ENCODE data around the gene C1QTNF8.

C1QTNF8 gene

GRCh38 chr16:1045993-1046911 lies 49.8 kb downstream of the C1QTNF8 start:
- no peak overlapping the region for H3K4me3 ChIP-seq (ENCODE audit: control insufficient read depth in 1 of 7, extremely low read depth in 1 of 7, insufficient read depth in 4 of 7, low read depth in 2 of 7, low read length in 6 of 7)

GRCh38 chr16:1045310-1045992 lies 50.6 kb downstream of the C1QTNF8 start:
- Histone ChIP-seq H3K27me3 (replicated peaks in 2 of 5; ENCODE audit: control insufficient read depth in 4 of 5, insufficient read depth in 5 of 5, low read length in 4 of 5) (peaks cover 0 to 46% (median 2%) of the 10 kb centered on the region in 5 experiments), H3K9me3 (ENCODE audit: control extremely low read depth in 1 of 5, control insufficient read depth in 4 of 5, insufficient read depth in 2 of 5, low read depth in 1 of 5, low read length in 4 of 5) (peaks cover 0 to 13% (median 9%) of the 10 kb centered on the region in 5 experiments), H3K36me3 (ENCODE audit: control insufficient read depth in 4 of 4, insufficient read depth in 4 of 4, low read length in 3 of 4) (no peaks in the 10 kb centered on the region), H3K4me3 (ENCODE audit: control insufficient read depth in 1 of 7, extremely low read depth in 1 of 7, insufficient read depth in 4 of 7, low read depth in 2 of 7, low read length in 6 of 7) (no peak overlapping the region), H3K4me1 (ENCODE audit: control extremely low read depth in 1 of 4, control insufficient read depth in 4 of 4, insufficient read depth in 4 of 4, low read length in 3 of 4) (peaks cover 0 to 2% (median 0%) of the 10 kb centered on the region in 4 experiments), H3K27ac (ENCODE audit: insufficient read depth in 1 of 2, low read depth in 1 of 2, low read length in 2 of 2, poor library complexity in 1 of 2, severe bottlenecking in 2 of 2) (no peak overlapping the region)
- WGBS (ENCODE audit: insufficient coverage) = 77% methylated on average over 36 of the region's 38 CpGs
- DNase-seq = no peak
- CTCF ChIA-PET = no interaction called here
- POLR2A ChIA-PET = interaction anchor here (0.5 kb wide), 1 partner anchor 42 kb away, joined by 3 read pairs; no protein-coding TSS in a partner anchor

More at GRCh38 chr16:1045993-1046911, 49.8 kb downstream of the C1QTNF8 start:
- ChIA-PET CTCF (no interaction called here), POLR2A (no interaction called here)
- Histone ChIP-seq H3K4me1 (ENCODE audit: control extremely low read depth in 1 of 4, control insufficient read depth in 4 of 4, insufficient read depth in 4 of 4, low read length in 3 of 4) (peaks cover 0 to 2% (median 0%) of the 10 kb centered on the region in 4 experiments), H3K36me3 (ENCODE audit: control insufficient read depth in 4 of 4, insufficient read depth in 4 of 4, low read length in 3 of 4) (no peaks in the 10 kb centered on the region), H3K27me3 (replicated peaks in 2 of 5; ENCODE audit: control insufficient read depth in 4 of 5, insufficient read depth in 5 of 5, low read length in 4 of 5) (peaks cover 0 to 52% (median 6%) of the 10 kb centered on the region in 5 experiments), H3K9me3 (ENCODE audit: control extremely low read depth in 1 of 5, control insufficient read depth in 4 of 5, insufficient read depth in 2 of 5, low read depth in 1 of 5, low read length in 4 of 5) (peaks cover 0 to 14% (median 7%) of the 10 kb centered on the region in 5 experiments), H3K27ac (ENCODE audit: insufficient read depth in 1 of 2, low read depth in 1 of 2, low read length in 2 of 2, poor library complexity in 1 of 2, severe bottlenecking in 2 of 2) (no peak overlapping the region)
- no peak for DNase-seq
- 87% methylated on average over 42 of the region's 49 CpGs for WGBS (ENCODE audit: insufficient coverage)

- no peak overlapping the region for H3K4me3 ChIP-seq (ENCODE audit: control insufficient read depth in 1 of 7, extremely low read depth in 1 of 7, insufficient read depth in 4 of 7, low read depth in 2 of 7, low read length in 6 of 7)
- WGBS (ENCODE audit: insufficient coverage) = 82% methylated on average over 43 of the region's 43 CpGs
- ChIA-PET POLR2A (no interaction called here), CTCF (no interaction called here)
- peaks cover 0 to 2% (median 0%) of the 10 kb centered on the region in 4 experiments for H3K4me1 ChIP-seq (ENCODE audit: control extremely low read depth in 1 of 4, control insufficient read depth in 4 of 4, insufficient read depth in 4 of 4, low read length in 3 of 4)
- peaks cover 0 to 38% (median 2%) of the 10 kb centered on the region in 5 experiments for H3K27me3 ChIP-seq (replicated peaks in 2 of 5; ENCODE audit: control insufficient read depth in 4 of 5, insufficient read depth in 5 of 5, low read length in 4 of 5)
- no peaks in the 10 kb centered on the region for H3K36me3 ChIP-seq (ENCODE audit: control insufficient read depth in 4 of 4, insufficient read depth in 4 of 4, low read length in 3 of 4)
- H3K9me3 ChIP-seq (ENCODE audit: control extremely low read depth in 1 of 5, control insufficient read depth in 4 of 5, insufficient read depth in 2 of 5, low read depth in 1 of 5, low read length in 4 of 5) = peaks cover 0 to 13% (median 9%) of the 10 kb centered on the region in 5 experiments
- DNase-seq = no peak
- no peak overlapping the region for H3K27ac ChIP-seq (ENCODE audit: insufficient read depth in 1 of 2, low read depth in 1 of 2, low read length in 2 of 2, poor library complexity in 1 of 2, severe bottlenecking in 2 of 2)
Measured at GRCh38 chr16:1044460-1045309, 51.4 kb downstream of the C1QTNF8 start.

- ChIA-PET CTCF (no interaction called here), POLR2A (no interaction called here)
- DNase-seq = no peak
- peaks cover 0 to 35% (median 2%) of the 10 kb centered on the region in 5 experiments for H3K27me3 ChIP-seq (replicated peaks in 2 of 5; ENCODE audit: control insufficient read depth in 4 of 5, insufficient read depth in 5 of 5, low read length in 4 of 5)
- H3K9me3 ChIP-seq (ENCODE audit: control extremely low read depth in 1 of 5, control insufficient read depth in 4 of 5, insufficient read depth in 2 of 5, low read depth in 1 of 5, low read length in 4 of 5) = peaks cover 0 to 13% (median 9%) of the 10 kb centered on the region in 5 experiments
- H3K36me3 ChIP-seq (ENCODE audit: control insufficient read depth in 4 of 4, insufficient read depth in 4 of 4, low read length in 3 of 4) = no peaks in the 10 kb centered on the region
- H3K27ac ChIP-seq (ENCODE audit: insufficient read depth in 1 of 2, low read depth in 1 of 2, low read length in 2 of 2, poor library complexity in 1 of 2, severe bottlenecking in 2 of 2) = no peak overlapping the region
- WGBS (ENCODE audit: insufficient coverage) = 79% methylated on average over 19 of the region's 40 CpGs
- H3K4me3 ChIP-seq (ENCODE audit: control insufficient read depth in 1 of 7, extremely low read depth in 1 of 7, insufficient read depth in 4 of 7, low read depth in 2 of 7, low read length in 6 of 7) = no peak overlapping the region
- H3K4me1 ChIP-seq (ENCODE audit: control extremely low read depth in 1 of 4, control insufficient read depth in 4 of 4, insufficient read depth in 4 of 4, low read length in 3 of 4) = peaks cover 0 to 2% (median 0%) of the 10 kb centered on the region in 4 experiments
Measured at GRCh38 chr16:1043881-1044451, 52.1 kb downstream of the C1QTNF8 start.

GRCh38 chr16:1042866-1043265 lies 53.2 kb downstream of the C1QTNF8 start:
- no peaks in the 10 kb centered on the region for H3K4me1 ChIP-seq (ENCODE audit: control extremely low read depth in 1 of 4, control insufficient read depth in 4 of 4, insufficient read depth in 4 of 4, low read length in 3 of 4)
- no peak overlapping the region for H3K4me3 ChIP-seq (ENCODE audit: control insufficient read depth in 1 of 7, extremely low read depth in 1 of 7, insufficient read depth in 4 of 7, low read depth in 2 of 7, low read length in 6 of 7)
- peaks cover 0 to 13% (median 9%) of the 10 kb centered on the region in 5 experiments for H3K9me3 ChIP-seq (ENCODE audit: control extremely low read depth in 1 of 5, control insufficient read depth in 4 of 5, insufficient read depth in 2 of 5, low read depth in 1 of 5, low read length in 4 of 5)
- WGBS (ENCODE audit: insufficient coverage) = 84% methylated on average over 17 of the region's 19 CpGs
- ChIA-PET CTCF (no interaction called here), POLR2A (no interaction called here)
- no peak for DNase-seq
- H3K36me3 ChIP-seq (ENCODE audit: control insufficient read depth in 4 of 4, insufficient read depth in 4 of 4, low read length in 3 of 4) = no peaks in the 10 kb centered on the region
- H3K27me3 ChIP-seq (replicated peaks in 2 of 5; ENCODE audit: control insufficient read depth in 4 of 5, insufficient read depth in 5 of 5, low read length in 4 of 5) = peaks cover 0 to 35% (median 0%) of the 10 kb centered on the region in 5 experiments
- H3K27ac ChIP-seq (ENCODE audit: insufficient read depth in 1 of 2, low read depth in 1 of 2, low read length in 2 of 2, poor library complexity in 1 of 2, severe bottlenecking in 2 of 2) = no peak overlapping the region

- Histone ChIP-seq H3K9me3 (ENCODE audit: control extremely low read depth in 1 of 5, control insufficient read depth in 4 of 5, insufficient read depth in 2 of 5, low read depth in 1 of 5, low read length in 4 of 5) (peaks cover 0 to 13% (median 9%) of the 10 kb centered on the region in 5 experiments), H3K27ac (ENCODE audit: insufficient read depth in 1 of 2, low read depth in 1 of 2, low read length in 2 of 2, poor library complexity in 1 of 2, severe bottlenecking in 2 of 2) (no peak overlapping the region), H3K4me3 (ENCODE audit: control insufficient read depth in 1 of 7, extremely low read depth in 1 of 7, insufficient read depth in 4 of 7, low read depth in 2 of 7, low read length in 6 of 7) (no peak overlapping the region), H3K27me3 (replicated peaks in 2 of 5; ENCODE audit: control insufficient read depth in 4 of 5, insufficient read depth in 5 of 5, low read length in 4 of 5) (peaks cover 0 to 34% (median 2%) of the 10 kb centered on the region in 5 experiments), H3K4me1 (ENCODE audit: control extremely low read depth in 1 of 4, control insufficient read depth in 4 of 4, insufficient read depth in 4 of 4, low read length in 3 of 4) (no peaks in the 10 kb centered on the region), H3K36me3 (ENCODE audit: control insufficient read depth in 4 of 4, insufficient read depth in 4 of 4, low read length in 3 of 4) (no peaks in the 10 kb centered on the region)
- ChIA-PET POLR2A (no interaction called here), CTCF (interaction anchor here (0.9 kb wide), 1 partner anchor 13 kb away, joined by 3 read pairs; no protein-coding TSS in a partner anchor)
- WGBS (ENCODE audit: insufficient coverage) = over 99% methylated on average over 12 of the region's 15 CpGs
- DNase-seq = no peak
Measured at GRCh38 chr16:1042049-1042744, 53.8 kb downstream of the C1QTNF8 start.
